HG03060 (cell line): Measurements from ENCODE around the gene PSME2.

Source experiments
- ATAC-seq: cut with Tn5 transposase; IDR thresholded peaks from one replicate; pipeline ENCODE4 v1.9.1; 2021; ENCODE audit warnings: low read depth, moderate number of reproducible peaks; ENCODE audit not compliant: unreplicated experiment

The PSME2 gene

DNA sequence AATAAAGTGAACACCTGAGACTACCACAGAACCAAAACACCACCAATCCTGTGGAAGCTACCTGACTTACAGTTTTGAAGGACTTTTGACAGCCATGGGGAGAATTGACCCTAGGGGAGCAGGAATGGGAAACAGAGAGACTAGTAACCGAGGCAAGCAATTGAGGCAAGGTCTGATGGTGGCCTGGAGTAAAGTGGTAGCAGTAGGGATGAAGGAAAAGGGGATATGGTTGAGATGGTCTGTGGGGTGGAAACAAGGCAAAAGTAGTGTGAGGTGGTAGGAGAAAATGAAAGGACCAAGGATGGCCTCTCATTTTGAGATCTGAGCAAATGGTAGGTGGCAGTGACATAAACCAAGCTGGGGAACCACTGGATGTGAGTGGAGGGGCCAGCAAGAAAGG, 10.4 kb upstream of the PSME2 start:
- ATAC-seq, result no peak

DNA sequence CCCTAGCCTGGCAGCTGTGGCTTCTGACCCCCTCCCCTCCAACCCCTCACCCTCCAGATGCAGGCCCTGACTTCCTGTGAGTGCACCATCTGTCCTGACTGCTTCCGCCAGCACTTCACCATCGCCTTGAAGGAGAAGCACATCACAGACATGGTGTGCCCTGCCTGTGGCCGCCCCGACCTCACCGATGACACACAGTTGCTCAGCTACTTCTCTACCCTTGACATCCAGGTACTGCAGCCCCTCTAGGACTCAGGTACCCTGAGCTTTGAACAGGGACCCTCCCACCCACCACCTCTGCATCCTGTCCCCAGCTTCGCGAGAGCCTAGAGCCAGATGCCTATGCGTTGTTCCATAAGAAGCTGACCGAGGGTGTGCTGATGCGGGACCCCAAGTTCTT, 8.7 kb upstream of the PSME2 start:
- ATAC-seq, result no peak

DNA sequence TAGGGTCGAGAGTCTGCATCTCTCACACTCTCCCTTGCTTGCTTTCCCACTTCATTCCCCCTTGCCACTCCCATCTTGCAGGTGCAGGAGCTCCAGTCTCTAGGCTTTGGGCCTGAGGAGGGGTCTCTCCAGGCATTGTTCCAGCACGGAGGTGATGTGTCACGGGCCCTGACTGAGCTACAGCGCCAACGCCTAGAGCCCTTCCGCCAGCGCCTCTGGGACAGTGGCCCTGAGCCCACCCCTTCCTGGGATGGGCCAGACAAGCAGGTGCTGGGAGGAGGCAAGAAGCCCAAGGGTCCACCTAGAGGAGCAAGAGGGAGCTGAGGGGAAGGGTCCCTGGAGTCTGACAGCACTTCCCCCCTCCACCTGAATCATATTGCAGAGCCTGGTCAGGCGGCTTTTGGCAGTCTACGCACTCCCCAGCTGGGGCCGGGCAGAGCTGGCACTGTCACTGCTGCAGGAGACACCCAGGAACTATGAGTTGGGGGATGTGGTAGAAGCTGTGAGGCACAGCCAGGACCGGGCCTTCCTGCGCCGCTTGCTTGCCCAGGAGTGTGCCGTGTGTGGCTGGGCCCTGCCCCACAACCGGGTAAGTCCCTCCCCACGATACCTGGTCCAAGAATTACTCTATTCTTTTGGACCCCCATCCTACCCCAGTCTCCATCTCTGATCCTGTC, 5.1 kb upstream of the PSME2 start:
- ATAC-seq, result no peak

DNA sequence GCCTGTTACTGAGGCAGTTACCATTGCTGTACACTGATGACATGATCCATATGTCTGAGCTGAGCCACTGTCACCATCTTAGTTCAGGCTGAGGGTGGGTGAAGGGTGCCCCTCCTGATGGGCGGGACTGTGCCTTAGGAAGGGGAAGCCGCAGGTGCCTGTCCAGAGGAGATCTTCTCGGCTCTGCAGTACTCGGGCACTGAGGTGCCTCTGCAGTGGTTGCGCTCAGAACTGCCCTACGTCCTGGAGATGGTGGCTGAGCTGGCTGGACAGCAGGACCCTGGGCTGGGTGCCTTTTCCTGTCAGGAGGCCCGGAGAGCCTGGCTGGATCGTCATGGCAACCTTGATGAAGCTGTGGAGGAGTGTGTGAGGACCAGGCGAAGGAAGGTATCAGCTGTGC, 4.6 kb upstream of the PSME2 start:
- ATAC-seq, result no peak

- no peak for ATAC-seq
These were observed 4.2 kb upstream of the PSME2 start for GRCh38 chr14:24150567-24150966.

DNA sequence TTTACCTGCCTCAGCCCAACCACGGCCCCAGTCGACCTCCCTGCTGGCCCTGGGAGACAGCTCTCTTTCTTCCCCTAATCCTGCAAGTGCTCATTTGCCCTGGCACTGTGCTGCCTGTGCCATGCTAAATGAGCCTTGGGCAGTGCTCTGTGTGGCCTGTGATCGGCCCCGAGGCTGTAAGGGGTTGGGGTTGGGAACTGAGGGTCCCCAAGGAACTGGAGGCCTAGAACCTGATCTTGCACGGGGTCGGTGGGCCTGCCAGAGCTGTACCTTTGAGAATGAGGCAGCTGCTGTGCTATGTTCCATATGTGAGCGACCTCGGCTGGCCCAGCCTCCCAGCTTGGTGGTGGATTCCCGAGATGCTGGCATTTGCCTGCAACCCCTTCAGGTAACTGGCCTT, 3.7 kb upstream of the PSME2 start:
- ATAC-seq, result no peak

GRCh38 chr14:24149302-24149969, 3.0 kb upstream of the PSME2 start:
- no peak for ATAC-seq

DNA sequence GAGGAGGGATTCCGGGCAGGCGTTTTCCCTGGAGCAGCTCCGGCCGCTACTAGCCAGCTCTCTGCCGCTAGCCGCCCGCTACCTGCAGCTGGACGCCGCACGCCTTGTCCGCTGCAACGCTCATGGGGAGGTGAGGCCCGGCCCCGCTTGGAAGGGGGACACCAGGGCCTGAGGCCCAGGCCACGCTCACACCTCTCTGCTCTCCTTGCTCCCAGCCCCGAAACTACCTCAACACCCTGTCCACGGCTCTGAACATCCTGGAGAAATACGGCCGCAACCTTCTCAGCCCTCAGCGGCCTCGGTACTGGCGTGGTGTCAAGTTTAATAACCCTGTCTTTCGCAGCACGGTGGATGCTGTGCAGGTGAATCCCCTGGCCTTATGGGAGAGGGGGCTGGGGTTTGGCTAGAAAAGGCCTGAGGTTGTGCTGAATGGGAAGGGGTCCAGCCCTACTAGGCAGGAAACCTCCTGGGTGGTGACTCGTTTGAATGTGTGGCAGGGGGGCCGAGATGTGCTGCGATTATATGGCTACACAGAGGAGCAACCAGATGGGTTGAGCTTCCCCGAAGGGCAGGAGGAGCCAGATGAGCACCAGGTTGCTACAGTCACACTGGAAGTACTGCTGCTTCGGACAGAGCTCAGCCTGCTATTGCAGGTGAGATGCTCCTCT, 1.5 kb upstream of the PSME2 start:
- no peak for ATAC-seq

DNA sequence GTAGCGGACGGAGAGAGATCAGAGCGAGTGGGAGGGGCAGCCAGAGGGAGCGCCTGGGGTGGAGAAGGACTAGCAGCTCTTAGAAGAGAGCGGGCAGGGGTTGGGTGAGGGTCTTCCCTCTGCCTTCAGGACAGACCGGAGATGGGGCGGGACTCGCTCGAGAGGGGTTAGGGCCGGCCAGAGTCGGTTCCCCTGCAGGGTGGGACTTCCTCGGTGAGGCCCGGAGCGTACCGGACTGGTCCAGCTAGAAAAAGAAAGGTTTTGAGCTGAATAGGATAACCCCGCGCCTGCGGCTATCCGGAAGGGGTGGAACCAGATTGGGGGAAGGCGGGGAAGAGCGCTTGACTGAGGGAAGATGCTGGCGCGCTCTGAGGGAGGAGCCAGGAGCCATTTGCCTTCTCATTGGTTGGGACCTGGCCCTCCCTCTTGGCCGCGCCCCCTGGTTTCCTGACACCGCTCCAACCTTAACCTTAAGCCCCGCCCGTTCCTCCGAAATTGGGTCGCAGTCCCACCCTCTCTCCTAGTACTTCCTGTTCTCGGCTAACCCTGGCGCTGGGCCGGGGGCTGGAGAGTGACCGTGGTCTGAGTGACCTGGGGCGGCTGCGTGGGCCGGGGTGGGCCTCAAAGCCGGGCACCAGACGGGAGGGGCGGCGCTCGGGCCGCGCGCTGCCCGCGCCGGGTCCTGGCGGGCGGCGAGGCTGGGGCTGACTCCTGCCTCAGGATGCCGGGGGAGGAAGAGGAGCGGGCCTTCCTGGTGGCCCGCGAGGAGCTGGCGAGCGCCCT, 759 bp upstream of the PSME2 start, which contains the start of gene RNF31:
RNF31 (plus strand) TSS at position 521 of the 783 bp plus-strand sequence; CDS start at position 722, 201 bp downstream.
- peak; percentile 56 for ATAC-seq

- ATAC-seq, result no peak
These were observed 539 bp downstream of the PSME2 start for GRCh38 chr14:24145690-24146452.

- no peak for ATAC-seq
These were observed 1.2 kb downstream of the PSME2 start for GRCh38 chr14:24145219-24145618.

DNA sequence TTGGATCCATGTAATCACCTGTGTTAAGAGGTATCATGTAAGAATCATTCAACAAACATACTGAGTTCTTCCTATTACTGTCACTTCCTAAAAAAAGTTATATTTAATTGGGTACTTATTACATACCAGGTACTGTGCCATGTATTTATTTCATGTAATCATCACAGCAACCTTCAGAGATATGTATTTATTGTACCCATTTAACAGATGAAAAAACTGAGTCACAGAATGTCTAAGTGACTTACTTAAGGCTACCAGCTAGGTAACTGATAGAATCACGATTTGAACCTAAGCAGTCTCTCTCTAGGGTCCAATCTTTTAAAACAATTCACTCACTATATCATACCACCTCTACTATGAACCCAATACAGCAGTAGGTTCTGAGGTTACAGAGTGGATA, 2.0 kb downstream of the PSME2 start:
- no peak for ATAC-seq

DNA sequence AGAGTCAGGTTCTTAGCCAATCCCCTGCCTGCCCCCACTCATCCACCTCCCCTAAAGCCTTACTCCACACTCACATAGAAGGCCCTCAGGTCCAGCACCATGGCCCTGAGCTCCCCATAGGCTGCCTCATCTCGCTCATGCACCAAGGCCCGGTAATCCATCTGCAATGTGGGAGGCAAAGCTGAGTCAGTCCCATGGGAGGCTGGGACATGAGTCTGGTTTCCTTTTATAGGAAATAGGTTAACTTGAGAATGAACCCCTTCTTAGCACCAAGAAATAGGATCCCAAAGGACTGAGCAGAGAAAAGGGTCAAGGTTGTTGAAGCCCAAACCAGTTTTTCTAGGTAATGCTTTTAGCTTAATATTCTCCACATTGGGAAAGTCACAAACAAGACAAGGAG, 2.9 kb downstream of the PSME2 start:
- ATAC-seq, result no peak

DNA sequence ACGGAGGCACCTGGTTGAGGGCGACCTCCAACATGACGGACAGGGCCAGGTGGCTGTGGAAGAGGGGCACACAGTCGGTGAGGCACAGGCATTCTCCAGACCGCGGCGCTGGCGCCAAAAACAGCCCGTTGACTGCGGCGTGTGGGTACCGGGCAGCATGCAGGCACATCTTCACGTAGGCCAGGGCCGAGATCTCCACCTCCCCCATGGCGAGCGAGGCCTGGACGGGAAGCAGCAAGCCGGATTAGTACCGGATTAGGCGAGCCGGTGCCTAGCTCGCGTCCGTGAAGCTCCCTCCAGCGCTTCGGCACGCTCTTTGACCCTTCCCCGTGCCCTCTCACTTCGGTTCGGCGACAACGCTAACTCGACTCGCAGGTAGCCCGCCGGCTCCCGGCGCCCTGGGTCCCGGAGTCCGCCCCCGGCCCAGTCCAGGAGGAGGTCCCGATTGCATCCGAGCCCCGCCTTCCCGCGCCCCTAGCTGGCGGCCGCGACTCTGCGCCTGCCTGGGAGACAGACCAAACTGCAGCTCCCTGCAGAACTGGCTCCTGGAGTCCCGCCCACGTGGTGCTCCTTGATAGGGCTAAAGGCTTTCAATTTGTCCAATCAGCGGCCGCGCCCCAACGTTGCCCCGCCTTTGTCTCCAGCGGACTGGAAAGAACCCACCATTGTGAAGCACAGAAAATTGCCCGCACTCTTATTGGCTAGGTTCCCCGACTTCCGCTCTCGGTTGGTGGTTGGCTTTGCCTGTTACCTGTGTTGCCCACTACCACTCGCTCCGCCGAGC, 5.1 kb downstream of the PSME2 start, which contains the start of gene EMC9:
EMC9 (minus strand) TSS at position 495 of the 784 bp plus-strand sequence; CDS start at position 208, 287 bp downstream.
- peak; percentile 85 for ATAC-seq

DNA sequence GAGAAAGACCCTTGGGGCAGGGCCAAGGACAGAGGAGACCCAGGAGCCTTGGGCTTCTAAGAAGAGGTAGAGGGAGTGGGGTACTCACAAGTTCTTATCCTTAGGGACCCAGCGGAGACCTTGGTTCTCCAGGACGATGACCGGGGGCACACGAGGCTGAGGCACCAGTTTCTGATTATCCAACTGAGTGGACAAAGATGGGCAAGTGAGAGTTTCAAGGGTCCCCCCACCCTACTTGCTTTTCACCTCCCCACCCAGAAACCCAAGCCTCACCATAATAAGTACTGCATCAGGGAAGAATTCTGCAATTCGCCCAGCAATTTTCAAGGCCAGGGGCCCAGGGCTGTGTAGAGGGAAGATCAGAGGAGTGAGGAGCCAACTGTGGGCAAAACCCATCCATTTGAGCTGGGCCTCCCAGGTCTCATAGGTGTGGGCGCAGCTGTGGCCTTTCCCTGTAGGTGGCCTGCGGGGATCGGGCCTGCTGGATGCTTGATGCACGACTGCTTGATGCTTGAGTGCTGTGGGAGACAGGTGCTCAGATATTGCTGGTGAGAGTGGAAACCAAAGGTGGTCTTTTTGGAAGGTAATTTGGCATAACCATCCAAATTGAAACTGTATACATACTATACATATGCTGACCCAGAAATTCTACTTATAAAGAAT, 7.0 kb downstream of the PSME2 start:
- ATAC-seq, result no peak

- ATAC-seq, result no peak
These were observed 7.8 kb downstream of the PSME2 start for GRCh38 chr14:24138396-24139271.

- ATAC-seq, result no peak
These were observed 8.6 kb downstream of the PSME2 start for GRCh38 chr14:24137529-24138395.
